ENCODE results near the gene TLX1. TPM values are rescaled to one million over a fixed set of nuclear protein-coding genes. Genes with fewer than 3 reads are reported as not detected.

Gene TLX1
- total and polyA plus RNA-seq, 8 donors = 0.58 to 7.0 TPM; not detected in 6

DNA sequence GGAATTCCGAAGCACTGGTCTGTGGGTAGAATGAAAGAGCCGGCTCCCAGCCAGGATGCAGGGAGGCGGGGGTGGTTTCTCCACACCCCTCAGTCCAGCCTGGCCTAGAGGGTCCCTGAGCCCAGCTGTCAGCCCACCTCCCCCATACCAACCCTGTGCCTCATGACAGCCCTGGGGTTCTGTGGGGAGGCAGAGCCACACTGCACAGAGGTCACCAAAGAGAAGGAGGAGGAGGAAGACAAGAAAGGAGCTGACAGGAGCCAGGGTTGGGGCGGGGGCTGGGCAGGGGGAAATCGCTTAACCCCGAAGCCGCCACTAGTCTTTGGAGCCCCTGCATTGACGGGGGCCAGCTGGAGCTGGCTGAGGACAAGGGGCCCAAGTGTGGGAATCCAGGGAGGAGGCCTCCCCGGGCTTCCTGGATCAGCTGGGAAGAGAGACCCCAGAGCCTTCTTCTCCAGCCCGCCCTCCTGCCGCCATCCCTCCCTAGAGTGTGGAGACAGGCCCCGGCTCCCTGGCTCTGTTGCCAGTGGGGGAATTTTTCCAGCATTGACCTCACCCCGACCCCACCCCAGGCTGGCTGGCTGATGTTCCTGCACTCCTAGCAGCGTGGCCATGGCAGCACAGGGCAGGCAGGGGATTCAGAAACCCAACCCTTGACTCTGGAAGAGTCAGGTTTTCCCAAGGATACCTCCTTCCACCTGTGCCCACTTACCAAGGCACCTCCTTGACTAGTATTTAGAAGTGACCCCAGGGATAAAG, 36.8 kb upstream of the TLX1 start:
- H3K9me3 ChIP-seq = no peaks in the 10 kb centered on the region
- no peak overlapping the region for H3K27ac ChIP-seq
- peaks cover 0 to 98% (median 50%) of the 10 kb centered on the region in 3 donors for H3K27me3 ChIP-seq
- intact Hi-C loops (cut with DNase I; ENCODE audit: low total_unique reads) = no loop called here
- TF ChIP-seq, protein P1, sequence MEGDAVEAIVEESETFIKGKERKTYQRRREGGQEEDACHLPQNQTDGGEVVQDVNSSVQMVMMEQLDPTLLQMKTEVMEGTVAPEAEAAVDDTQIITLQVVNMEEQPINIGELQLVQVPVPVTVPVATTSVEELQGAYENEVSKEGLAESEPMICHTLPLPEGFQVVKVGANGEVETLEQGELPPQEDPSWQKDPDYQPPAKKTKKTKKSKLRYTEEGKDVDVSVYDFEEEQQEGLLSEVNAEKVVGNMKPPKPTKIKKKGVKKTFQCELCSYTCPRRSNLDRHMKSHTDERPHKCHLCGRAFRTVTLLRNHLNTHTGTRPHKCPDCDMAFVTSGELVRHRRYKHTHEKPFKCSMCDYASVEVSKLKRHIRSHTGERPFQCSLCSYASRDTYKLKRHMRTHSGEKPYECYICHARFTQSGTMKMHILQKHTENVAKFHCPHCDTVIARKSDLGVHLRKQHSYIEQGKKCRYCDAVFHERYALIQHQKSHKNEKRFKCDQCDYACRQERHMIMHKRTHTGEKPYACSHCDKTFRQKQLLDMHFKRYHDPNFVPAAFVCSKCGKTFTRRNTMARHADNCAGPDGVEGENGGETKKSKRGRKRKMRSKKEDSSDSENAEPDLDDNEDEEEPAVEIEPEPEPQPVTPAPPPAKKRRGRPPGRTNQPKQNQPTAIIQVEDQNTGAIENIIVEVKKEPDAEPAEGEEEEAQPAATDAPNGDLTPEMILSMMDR (IDR thresholded peaks at IDR 0.05) = no peak
- no peak for TF ChIP-seq POLR2AphosphoS5 (IDR thresholded peaks at IDR 0.05)
- TF ChIP-seq POLR2A (IDR thresholded peaks at IDR 0.05) = no peak
- no peak for TF ChIP-seq EP300 (IDR thresholded peaks at IDR 0.05)
- 59 to 69% (median 61%) methylated on average over 9 to 14 of the region's 14 CpGs for whole genome bisulfite sequencing, 5 donors
- peaks cover 0 to 5% (median 2%) of the 10 kb centered on the region in 4 donors for H3K4me1 ChIP-seq
- DNase-seq = no peak
- no peaks in the 10 kb centered on the region for H3K36me3 ChIP-seq
- H3K4me3 ChIP-seq = no peak overlapping the region

DNA sequence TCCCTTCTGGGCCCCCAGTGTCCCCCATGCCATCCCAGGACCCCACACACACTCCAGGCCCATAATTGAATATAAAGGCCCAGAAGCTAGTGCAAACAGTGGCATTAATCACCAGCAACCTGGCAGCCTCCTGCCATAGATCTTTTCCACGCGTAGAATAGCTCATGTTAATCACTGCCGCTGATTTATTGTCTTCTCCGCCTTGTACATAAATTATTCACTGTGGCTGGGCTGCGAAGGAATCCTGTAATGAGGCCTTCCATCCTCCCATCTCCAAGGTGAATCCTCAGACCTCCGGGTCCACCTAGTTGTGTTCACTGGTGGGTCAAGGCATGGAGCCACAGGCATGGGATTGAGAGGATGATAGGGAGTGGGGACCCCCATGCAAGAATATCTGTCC, 36.1 kb upstream of the TLX1 start:
- Histone ChIP-seq H3K4me3 (no peak overlapping the region), H3K27ac (no peak overlapping the region), H3K9me3 (no peaks in the 10 kb centered on the region), H3K36me3 (no peaks in the 10 kb centered on the region), H3K4me1 (peaks cover 0 to 5% (median 2%) of the 10 kb centered on the region in 4 donors), H3K27me3 (peaks cover 0 to 98% (median 55%) of the 10 kb centered on the region in 3 donors)
- intact Hi-C loops (cut with DNase I; ENCODE audit: low total_unique reads) = loop anchor here (5.0 kb wide), 1 partner anchor 47 kb away; no protein-coding TSS in a partner anchor
- WGBS, 5 donors = 76 to 84% (median 82%) methylated on average over 6 of the region's 6 CpGs
- TF ChIP-seq, protein P1 (IDR thresholded peaks at IDR 0.05) = no peak
- TF ChIP-seq EP300 (IDR thresholded peaks at IDR 0.05) (no peak), POLR2A (IDR thresholded peaks at IDR 0.05) (no peak), POLR2AphosphoS5 (IDR thresholded peaks at IDR 0.05) (no peak)
- DNase-seq = no peak

DNA sequence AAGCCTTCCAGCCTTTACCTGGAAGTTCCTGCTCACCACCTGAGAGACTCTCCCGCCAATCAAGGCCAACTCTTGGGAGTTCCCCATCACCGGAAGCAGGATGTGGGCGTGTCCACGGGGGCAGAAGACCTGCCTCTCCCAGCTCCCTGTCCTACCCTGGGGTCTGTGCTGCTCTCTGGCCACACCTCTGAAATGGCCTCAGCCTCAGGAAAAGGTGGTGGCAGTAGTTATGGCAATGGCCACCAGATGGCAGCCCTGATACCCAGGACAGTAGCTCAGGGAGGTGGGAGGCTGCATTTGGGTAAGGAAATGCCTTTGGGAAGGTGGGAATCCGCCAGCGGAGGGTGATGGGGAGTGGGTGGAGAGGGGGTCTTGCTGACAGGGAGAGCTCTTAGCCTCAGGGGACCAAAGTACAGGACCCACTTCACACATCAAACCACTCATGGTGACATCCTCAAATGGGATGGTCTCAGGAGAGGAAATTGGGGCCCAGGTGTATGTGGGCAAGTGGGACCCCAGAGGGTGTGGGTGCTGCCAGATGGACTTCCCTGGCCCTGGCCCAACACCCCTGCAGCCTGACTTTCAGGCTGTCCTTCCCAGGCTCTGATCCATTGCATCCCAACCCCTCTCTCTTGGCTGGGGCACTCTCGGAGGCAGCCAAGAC, 35.4 kb upstream of the TLX1 start:
- Histone ChIP-seq H3K9me3 (no peaks in the 10 kb centered on the region), H3K27ac (no peak overlapping the region), H3K4me1 (peaks cover 0 to 5% (median 2%) of the 10 kb centered on the region in 4 donors), H3K4me3 (no peak overlapping the region), H3K27me3 (peaks cover 0 to 98% (median 56%) of the 10 kb centered on the region in 3 donors), H3K36me3 (no peaks in the 10 kb centered on the region)
- intact Hi-C loops (cut with DNase I; ENCODE audit: low total_unique reads) = loop anchor here (5.0 kb wide), 1 partner anchor 47 kb away; no protein-coding TSS in a partner anchor
- WGBS, 5 donors = 12 to 31% (median 17%) methylated on average over 3 to 7 of the region's 7 CpGs
- peak; percentile 80 to 88 for DNase-seq
- TF ChIP-seq, protein P1 (IDR thresholded peaks at IDR 0.05) = peak in 5 of 7 experiments; percentile 69 to 85 (median 78)
- TF ChIP-seq POLR2AphosphoS5 (IDR thresholded peaks at IDR 0.05) = peak in 1 of 3 donors; percentile 32
- no peak for TF ChIP-seq EP300 (IDR thresholded peaks at IDR 0.05)

DNA sequence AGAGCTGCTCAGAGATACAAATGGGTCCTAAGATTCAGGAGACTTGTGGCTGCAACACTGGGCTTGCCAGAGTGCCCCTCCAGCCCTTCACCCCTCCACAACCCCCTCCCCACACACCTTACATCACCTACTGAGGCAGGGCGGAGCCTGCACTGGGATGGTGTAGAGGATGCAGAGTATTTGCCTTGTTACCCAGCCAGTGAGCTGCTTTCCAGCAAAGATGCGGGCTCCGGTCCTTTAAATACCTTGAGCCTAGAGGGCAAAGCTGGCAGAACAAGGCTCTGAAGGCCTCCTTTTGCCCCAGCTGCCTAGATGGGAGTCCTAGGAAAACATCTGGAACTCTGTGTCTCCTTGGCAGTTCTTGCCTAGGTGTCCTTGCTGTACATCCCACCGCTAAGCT, 34.7 kb upstream of the TLX1 start:
- Histone ChIP-seq H3K36me3 (no peaks in the 10 kb centered on the region), H3K27me3 (peaks cover 0 to 98% (median 51%) of the 10 kb centered on the region in 3 donors), H3K9me3 (no peaks in the 10 kb centered on the region), H3K4me3 (no peak overlapping the region), H3K27ac (no peak overlapping the region), H3K4me1 (peaks cover 0 to 5% (median 2%) of the 10 kb centered on the region in 4 donors)
- intact Hi-C loops (cut with DNase I; ENCODE audit: low total_unique reads) = loop anchor here (5.0 kb wide), 1 partner anchor 46 kb away; no protein-coding TSS in a partner anchor
- 81 to 93% (median 89%) methylated on average over 4 of the region's 4 CpGs for WGBS, 5 donors
- no peak for DNase-seq
- TF ChIP-seq POLR2AphosphoS5 (IDR thresholded peaks at IDR 0.05) (no peak), POLR2A (IDR thresholded peaks at IDR 0.05) (no peak), EP300 (IDR thresholded peaks at IDR 0.05) (no peak)
- TF ChIP-seq, protein P1 (IDR thresholded peaks at IDR 0.05) = no peak
